HK-2 (cell line): Measurements from ENCODE around the gene CREB5.
"Not testable (repeated sequence)": the region's sequence is repeated elsewhere in the genome, so short reads cannot be mapped to it uniquely, and the experiment has no call there.

Experiments
- DNase-seq: peaks from one replicate; pipeline ENCODE4 v3.0.0-alpha.2; 2018; ENCODE audit not compliant: unreplicated experiment

CREB5 gene

DNA sequence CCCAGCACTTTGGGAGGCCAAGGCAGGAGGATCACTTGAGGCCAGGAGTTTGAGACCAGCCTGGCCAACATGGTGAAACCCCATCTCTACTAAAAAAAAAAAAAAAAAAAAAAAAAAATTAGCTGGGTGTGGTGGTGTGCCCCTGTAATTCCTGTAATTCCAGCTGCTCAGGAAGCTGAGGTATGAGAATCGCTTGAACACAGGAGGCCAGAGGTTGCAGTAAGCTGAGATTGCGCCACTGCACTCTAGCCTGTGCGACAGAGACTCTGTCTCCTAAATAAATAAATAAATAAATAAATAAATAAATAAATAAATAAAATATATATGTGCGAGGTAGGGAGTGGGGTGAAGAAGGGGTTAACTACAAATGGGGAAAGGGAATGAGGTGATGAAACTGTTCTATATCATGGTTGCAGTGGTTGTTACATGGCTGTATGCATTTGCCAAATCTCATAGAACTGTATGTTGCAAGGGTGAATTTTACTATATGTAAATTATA, 199.1 kb downstream of the CREB5 start:
- DNase-seq: not testable (repeated sequence)

GRCh38 chr7:28613262-28613661, 200.9 kb downstream of the CREB5 start:
- DNase-seq: no peak

- DNase-seq: no peak
These were observed 202.8 kb downstream of the CREB5 start for GRCh38 chr7:28615091-28615490.

DNA sequence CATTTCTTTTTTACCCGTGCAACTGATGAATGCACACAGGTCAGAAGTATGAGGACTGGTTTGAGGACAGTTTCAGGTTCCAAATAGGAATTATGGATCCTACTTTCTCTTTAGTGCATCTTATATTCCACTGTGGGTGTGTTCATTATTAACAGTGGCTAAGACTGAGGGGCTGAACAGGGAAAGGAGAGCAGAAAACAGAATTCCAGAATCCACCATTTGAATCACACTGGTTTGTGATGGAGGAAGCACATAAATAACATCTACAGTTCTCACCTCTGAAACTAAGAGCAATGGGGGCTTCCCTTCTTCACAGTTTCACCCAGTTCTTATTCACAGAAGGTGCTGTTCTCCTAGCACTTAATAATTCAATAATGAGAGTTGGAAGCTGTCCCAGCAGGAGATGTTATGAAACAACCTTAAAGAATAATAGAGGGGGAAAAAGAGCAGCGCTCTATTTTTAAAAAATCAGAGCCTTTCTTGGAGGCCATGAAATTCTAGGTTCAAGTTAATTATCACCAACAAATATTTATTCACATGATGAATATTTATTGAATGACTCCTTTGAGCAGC, 205.1 kb downstream of the CREB5 start:
- DNase-seq: no peak

GRCh38 chr7:28618383-28618782, 206.1 kb downstream of the CREB5 start:
- no peak for DNase-seq

DNA sequence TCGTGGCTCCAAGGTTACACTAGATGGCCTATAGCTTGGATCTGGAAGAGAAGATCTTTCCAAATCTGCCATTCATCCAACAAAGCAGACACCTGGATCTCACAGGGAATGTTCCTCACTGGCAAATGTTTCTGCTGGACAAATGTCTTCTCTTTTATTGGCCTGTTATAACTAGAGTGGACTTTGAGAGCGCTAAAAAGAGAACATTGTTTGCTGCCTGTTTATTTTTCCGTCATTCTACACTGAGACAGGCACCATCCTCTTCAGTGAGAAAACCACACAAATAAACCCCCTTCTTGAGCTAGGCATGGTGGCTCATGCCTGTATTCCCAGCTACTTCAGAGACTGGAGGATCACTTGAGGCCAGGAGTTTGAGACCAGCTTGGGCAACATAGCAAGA, 206.9 kb downstream of the CREB5 start:
- DNase-seq: no peak

DNA sequence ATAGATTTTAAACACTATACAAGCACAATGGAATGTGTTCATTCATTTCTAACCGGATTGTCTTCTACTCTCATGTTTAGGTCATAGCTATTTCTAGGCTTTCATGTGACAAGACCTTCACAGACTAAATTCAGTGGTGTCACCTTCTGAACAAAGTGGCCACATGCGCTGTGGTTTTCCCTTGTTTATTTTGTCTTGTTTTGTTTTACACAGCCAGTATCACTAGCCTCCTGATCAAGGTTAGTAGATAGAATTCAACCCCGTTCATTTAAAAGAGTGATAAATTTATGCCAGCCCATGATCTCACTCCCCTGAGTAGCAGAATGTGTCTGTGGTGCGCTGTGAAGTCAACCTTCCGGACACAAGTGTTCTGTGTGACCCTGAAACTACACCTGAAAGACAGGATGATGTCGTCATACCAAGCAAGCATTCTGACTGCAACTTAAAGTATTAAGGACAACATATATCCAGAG, 209.1 kb downstream of the CREB5 start:
- DNase-seq: no peak

GRCh38 chr7:28623105-28623730, 210.9 kb downstream of the CREB5 start:
- no peak for DNase-seq

- no peak for DNase-seq
These were observed 211.5 kb downstream of the CREB5 start for GRCh38 chr7:28623863-28624262.

DNA sequence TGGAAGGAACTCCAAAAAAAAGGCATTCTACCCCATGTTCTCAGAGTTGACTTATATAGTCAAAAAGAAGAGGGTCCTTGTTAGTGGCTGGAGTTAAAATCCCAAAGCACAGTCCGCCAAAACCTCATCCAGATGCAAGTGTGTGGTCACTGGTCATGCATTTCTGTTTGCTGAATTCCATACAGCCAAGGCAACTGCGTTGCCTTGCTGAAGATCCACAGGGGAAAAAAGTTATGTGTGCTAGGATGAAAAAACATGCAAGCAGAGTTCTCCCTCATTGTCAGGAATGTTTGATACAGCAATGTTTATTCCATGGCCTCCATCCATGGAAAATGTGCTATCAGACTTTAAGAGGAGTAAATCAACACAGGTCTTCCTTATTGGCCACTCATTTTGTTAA, 213.1 kb downstream of the CREB5 start:
- DNase-seq: no peak

DNA sequence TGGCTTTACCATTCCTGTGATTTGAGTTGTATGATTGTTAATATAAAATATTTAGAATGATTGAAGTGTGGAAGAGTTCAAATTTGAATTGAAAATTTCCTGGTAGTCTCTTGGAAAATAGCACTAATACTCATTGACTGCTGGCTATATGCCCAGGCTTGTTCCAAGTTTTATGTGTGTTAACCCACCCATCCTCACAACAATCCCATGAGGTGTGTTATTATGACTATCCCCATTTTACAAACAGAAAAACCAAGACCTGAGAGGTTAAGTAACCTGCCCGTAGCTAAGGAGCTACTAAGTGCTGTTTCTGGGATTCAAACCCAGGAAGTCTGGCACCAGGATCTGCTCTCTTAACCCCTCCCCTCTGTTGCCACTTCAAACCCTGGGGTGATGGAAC, 213.9 kb downstream of the CREB5 start:
- no peak for DNase-seq

DNA sequence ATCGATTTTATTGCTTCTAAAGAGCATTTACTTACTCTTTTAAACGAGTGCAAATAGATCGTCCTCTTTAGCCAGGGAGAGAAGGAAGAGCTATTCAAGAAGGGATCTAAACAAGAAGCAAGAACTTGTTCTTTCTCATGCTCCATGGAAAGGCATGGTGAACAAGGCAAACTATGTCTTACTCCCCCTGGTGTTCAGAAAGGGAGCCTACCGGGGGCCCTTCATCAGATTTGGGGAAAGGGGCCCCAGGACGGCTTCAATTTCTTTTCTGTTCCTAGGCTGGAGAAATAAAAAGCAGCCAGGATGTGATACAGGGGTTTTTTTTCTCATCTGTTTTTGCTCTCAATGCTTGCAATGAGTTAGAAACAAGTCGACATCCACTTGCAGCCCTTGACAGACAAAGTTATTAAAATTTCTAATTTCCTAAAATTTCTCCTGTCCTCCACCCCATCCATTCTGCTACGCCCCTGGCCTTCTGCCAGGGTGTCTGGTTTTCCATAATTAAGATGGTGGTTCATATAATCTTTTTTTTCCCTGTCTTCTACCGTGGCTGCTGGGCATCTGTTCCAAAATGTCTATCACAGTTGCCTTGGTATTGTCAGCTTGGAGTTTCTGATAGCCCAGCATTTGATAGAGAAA, 214.4 kb downstream of the CREB5 start:
- DNase-seq: no peak

DNA sequence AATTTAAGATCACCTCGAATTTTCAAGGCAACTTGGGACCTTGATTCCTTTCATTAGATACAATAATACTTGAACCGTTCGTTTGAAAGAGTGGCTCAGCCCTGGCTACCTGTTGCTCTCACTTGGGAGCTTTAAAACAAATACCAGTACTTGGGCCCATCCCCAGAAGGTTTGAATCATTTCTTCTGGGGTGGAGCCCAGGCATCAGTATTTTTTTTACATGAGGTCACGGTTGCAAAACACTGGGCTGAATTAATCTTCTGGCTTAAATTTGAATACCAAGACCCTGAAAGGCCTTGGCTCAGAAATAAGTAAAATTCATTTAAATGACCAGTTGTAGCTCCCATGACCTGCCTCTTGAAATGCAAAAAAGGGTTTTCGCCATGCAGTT, 214.9 kb downstream of the CREB5 start:
- DNase-seq: no peak

DNA sequence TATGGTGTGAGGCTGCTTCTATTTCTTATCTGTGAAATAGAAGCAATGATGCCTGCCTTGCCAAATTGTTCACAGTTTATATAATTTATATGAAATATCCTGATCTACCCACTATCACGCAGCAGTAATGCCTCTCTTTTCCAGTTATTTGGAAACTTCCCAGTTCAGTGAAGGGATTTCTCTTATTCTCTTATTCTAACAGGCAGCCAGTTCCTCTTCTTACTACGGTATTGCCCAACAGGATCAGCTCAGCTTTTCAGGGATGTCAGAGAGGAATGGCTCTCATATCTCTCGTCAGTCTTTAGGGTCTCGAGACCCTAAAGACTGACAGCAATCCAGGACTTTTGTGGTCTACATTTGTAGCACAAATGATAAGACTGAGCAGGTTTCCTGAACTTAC, 215.6 kb downstream of the CREB5 start:
- DNase-seq: no peak

GRCh38 chr7:28629216-28629842, 217.0 kb downstream of the CREB5 start:
- no peak for DNase-seq

DNA sequence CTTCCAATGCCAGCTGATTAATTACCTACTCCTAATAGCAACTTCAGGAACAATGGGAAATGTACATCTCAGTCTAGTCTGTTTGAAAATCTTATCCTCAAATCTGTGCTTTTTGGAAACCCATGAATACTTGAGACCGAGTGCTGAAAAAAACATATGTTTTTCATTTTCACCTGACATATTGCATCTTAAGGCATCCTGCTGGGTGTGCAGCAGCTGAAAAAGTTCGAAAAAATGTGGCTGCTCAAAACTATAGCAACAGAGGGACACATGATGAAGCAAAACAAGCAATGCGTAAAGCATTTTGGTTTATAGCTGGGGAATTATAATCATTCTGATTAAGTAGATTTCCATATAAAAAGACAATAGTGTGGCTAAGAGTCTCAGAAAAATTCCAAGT, 218.0 kb downstream of the CREB5 start:
- no peak for DNase-seq

DNA sequence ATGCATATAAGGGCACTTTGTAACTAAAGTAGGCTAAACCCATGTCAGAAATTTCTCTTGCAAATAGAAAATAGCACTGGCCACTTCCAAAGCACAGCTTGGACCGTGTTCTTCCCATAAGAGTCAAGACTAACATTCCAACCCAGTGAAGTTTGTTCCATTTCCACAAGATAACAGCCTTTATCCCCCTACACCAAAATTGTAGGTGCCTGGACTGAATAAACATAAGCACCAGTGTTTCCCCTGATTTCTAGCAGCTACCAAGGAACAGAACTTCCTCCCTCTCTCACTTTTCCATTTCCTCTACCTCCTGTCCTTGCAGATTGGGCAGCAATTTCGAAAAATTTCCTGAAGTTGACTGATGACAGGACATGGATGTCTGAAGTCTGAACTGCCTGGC, 219.7 kb downstream of the CREB5 start:
- DNase-seq: no peak

DNA sequence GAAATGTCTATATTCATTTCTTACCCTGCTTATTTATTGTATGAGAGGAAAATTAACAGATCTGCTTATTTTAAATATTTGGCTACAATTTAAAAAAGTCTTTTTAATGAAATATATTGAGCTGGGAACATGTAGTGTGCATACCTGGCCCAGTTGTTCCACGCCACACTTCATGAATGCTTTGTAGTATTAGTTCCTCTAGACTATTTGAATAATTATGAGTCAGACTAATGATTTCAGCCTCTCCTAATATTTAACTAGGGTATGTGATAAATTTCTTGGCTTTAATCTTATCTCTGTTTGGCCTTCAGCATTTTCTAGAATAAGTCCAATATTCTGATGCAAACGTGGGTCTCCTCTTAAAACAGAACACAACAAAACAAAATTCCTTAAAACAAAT, 226.6 kb downstream of the CREB5 start:
- no peak for DNase-seq

DNA sequence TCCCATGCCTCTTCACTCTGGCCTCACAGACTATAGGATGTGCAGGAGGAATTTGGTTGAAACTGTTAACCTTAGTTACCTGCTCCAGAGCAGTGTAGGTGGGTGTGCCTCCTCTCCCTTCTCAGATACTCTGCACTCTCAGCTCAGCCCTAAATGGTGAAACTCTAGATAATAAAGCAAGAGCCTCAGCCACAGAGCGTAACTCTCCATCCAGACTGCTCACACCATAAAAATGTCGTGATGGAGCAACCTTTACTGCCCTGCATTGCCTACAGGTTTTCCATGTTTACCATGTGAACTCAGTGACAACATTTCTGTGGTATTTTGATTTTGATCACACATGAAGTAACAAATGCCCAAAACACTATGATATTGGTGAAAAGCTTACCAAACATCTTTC, 227.7 kb downstream of the CREB5 start:
- no peak for DNase-seq

DNA sequence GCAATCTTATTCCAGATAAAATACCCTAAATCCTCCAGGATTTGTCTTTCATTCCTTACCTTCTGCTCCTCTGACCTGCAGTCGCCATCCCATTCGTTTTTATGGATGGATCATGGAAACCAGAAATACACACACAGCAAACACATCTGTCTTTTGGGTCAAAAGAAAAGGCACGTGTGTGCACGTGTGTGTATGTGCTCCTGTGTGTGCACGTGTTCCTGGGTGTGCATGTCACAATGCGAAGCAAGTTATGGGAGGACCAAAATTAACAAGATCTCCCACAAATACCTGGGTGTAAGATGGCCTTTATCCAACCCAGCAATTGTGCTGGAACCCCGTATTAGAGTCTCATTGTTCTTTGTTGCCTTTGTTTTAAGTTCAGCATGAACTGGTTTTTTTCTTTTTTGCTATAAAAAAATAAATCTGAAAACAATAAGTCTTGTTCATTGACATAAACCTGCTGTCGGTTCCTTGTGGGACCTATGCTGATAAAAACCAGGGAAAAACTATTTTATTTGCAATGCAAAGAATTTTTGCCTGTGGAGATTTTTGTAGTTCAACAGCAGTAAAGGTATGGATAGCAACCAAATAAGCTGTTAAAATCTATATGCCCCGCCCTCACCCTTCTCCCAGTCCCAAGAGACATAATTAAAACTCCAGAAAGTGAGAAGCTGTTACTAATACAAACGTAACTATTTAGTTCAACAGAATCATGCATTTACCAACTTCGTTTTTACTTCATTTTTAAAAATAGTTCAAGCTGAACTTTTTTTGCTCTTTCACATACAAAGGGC, 229.6 kb downstream of the CREB5 start:
- no peak for DNase-seq

- DNase-seq: no peak
These were observed 230.9 kb downstream of the CREB5 start for GRCh38 chr7:28643188-28643569.
